ENCODE data around the gene PSMD6. TPM values are rescaled to one million over a fixed set of nuclear protein-coding genes. Genes with fewer than 3 reads are reported as not detected.
A peak's percentile ranks its signal among the peaks of the same experiment; 100 is the strongest.

PSMD6 gene
- total and polyA plus RNA-seq, 10 of the 15 experiments (the other 5 are each of a cell fraction or from before 2014, with no cell fraction given), result 68.7 to 199 (median 106) TPM

DNA sequence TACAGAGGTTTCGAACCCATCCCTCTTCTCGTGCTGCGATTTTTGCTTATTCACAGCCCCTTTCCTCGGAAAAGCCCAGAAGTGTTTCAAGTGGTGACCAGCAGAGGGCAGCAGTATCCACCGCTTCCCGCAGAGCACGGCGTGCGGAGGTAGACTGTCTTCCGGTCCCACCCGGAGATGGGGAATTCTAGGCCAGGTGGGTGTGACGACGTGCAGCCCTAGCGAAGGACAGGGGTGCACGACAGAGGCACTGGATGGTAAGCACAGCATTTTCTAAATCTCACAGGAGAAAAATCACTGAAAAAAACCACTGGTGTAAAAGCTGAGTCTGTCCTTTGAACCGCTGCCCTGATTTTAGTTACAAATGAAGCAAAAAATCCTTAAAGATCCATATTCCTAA, 7.4 kb upstream of the PSMD6 start (continued):
- TF ChIP-seq, protein P1, sequence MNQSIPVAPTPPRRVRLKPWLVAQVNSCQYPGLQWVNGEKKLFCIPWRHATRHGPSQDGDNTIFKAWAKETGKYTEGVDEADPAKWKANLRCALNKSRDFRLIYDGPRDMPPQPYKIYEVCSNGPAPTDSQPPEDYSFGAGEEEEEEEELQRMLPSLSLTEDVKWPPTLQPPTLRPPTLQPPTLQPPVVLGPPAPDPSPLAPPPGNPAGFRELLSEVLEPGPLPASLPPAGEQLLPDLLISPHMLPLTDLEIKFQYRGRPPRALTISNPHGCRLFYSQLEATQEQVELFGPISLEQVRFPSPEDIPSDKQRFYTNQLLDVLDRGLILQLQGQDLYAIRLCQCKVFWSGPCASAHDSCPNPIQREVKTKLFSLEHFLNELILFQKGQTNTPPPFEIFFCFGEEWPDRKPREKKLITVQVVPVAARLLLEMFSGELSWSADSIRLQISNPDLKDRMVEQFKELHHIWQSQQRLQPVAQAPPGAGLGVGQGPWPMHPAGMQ (IDR thresholded peaks at IDR 0.05; ENCODE audit: borderline replicate concordance), result no peak
- 0 out of 3 replicates have a peak, but pooled peaks of 1 of the 2 experiments have one; percentile 11 for TF ChIP-seq EGR1 (IDR thresholded peaks at IDR 0.05; ENCODE audit: borderline replicate concordance in 1 of 2, low read depth in 2 of 2, low read length in 2 of 2)
- TF ChIP-seq IKZF2 (IDR thresholded peaks at IDR 0.05), result peak; percentile 52; a peak in 2 of 4 replicates
- TF ChIP-seq MLLT1 (IDR thresholded peaks at IDR 0.05), result peak; percentile 43; the same call in 1 of the 2 replicates

- H4K20me1 ChIP-seq (ENCODE audit: control insufficient read depth, insufficient read depth), result no peaks in the 10 kb centered on the region
- CTCF ChIA-PET, result interaction anchor here (1.2 to 6.3 kb wide), 10 partner anchors 11 to 678 kb away, joined by 3 to 99 read pairs (median 10); partner anchors contain the start of gene PRICKLE2
- POLR2A ChIA-PET, result no interaction called here
- H3K27ac ChIP-seq (ENCODE audit: control insufficient read depth, insufficient read depth), result no peak overlapping the region
- no peak overlapping the region for H3K4me2 ChIP-seq (ENCODE audit: control insufficient read depth, insufficient read depth)
- SMC1A ChIA-PET (ENCODE audit: uncharacterized antibody, unreplicated experiment), result interaction anchor here (1.0 to 7.3 kb wide), 5 partner anchors 195 to 455 kb away, joined by 4 to 98 read pairs (median 21); partner anchors contain the start of gene PRICKLE2
- no peak overlapping the region for H3K9ac ChIP-seq (ENCODE audit: control insufficient read depth, insufficient read depth, low read length)
- in situ Hi-C loops (cut with MboI), result loop anchor here (5.0 kb wide), 1 partner anchor 368 kb away; no protein-coding TSS in a partner anchor
- RAD21 ChIA-PET (ENCODE audit: unreplicated experiment), result interaction anchor here (0.7 to 3.1 kb wide), 4 partner anchors 195 to 455 kb away, joined by 3 to 47 read pairs (median 18); partner anchors contain the start of gene PRICKLE2
- no peak for DNase-seq (ENCODE audit: low read depth, low spot score)
- no peak for FAIRE-seq
- intact Hi-C loops (cut with micrococcal nuclease; ENCODE audit: unreplicated experiment), result no loop called here
- 75% methylated on average over 4 of the region's 4 CpGs for WGBS (ENCODE audit: insufficient coverage, insufficient replicate concordance, low lambda C conversion rate, missing lambda C conversion rate)
- H3K4me1 ChIP-seq (ENCODE audit: control insufficient read depth, insufficient read depth, low read length), result no peaks in the 10 kb centered on the region; the same call in 1 of the 2 replicates
- H3K79me2 ChIP-seq (ENCODE audit: control insufficient read depth, insufficient read depth, low read length), result no peaks in the 10 kb centered on the region
- no peaks in the 10 kb centered on the region; the same call in 2 of the 3 replicates for H3K9me3 ChIP-seq (replicated peaks; ENCODE audit: control insufficient read depth, insufficient read depth, low read length)
- no peak overlapping the region for H3K4me3 ChIP-seq
- no peaks in the 10 kb centered on the region for H3K27me3 ChIP-seq (replicated peaks in 1 of 2; ENCODE audit: control insufficient read depth in 2 of 2, insufficient read depth in 2 of 2, low read length in 1 of 2)
- no peak overlapping the region for H2AFZ ChIP-seq (ENCODE audit: control insufficient read depth, low read depth, low read length)
- BruUV-seq (replicated peaks), result no TSS peak
- ATAC-seq, result no peak
- H3K36me3 ChIP-seq (ENCODE audit: control insufficient read depth in 2 of 2, insufficient read depth in 2 of 2, low read length in 1 of 2), result no peaks in the 10 kb centered on the region
- no peak for TF ChIP-seq HDAC6 (IDR thresholded peaks at IDR 0.05; ENCODE audit: unreplicated experiment)
- TF ChIP-seq ASH2L (IDR thresholded peaks at IDR 0.05; ENCODE audit: borderline replicate concordance, low read depth), result no peak
- no peak for TF ChIP-seq TCF3 (IDR thresholded peaks at IDR 0.05; ENCODE audit: borderline replicate concordance, insufficient read depth, low read depth, low read length)
- TF ChIP-seq ZNF24 (IDR thresholded peaks at IDR 0.05), result no peak
- TF ChIP-seq CHD4 (IDR thresholded peaks at IDR 0.05), result no peak
- no peak for TF ChIP-seq SMAD5 (IDR thresholded peaks at IDR 0.05; ENCODE audit: low read depth)
- no peak for TF ChIP-seq MEF2B (IDR thresholded peaks at IDR 0.05; ENCODE audit: partially characterized antibody, poor library complexity, severe bottlenecking)
- TF ChIP-seq, protein P2, sequence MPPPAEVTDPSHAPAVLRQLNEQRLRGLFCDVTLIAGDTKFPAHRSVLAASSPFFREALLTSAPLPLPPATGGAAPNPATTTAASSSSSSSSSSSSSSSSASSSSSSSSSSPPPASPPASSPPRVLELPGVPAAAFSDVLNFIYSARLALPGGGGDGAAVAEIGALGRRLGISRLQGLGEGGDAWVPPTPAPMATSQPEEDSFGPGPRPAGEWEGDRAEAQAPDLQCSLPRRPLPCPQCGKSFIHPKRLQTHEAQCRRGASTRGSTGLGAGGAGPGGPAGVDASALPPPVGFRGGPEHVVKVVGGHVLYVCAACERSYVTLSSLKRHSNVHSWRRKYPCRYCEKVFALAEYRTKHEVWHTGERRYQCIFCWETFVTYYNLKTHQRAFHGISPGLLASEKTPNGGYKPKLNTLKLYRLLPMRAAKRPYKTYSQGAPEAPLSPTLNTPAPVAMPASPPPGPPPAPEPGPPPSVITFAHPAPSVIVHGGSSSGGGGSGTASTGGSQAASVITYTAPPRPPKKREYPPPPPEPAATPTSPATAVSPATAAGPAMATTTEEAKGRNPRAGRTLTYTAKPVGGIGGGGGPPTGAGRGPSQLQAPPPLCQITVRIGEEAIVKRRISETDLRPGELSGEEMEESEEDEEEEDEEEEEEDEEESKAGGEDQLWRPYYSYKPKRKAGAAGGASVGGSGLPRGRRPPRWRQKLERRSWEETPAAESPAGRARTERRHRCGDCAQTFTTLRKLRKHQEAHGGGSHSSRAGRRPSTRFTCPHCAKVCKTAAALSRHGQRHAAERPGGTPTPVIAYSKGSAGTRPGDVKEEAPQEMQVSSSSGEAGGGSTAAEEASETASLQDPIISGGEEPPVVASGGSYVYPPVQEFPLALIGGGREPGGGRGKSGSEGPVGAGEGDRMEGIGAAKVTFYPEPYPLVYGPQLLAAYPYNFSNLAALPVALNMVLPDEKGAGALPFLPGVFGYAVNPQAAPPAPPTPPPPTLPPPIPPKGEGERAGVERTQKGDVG (CRISPR knock-in tag; IDR thresholded peaks at IDR 0.05), result no peak
- no peak for TF ChIP-seq SUPT20H (IDR thresholded peaks at IDR 0.05; ENCODE audit: borderline replicate concordance, control insufficient read depth, low read depth, low read length)
- TF ChIP-seq RELA (IDR thresholded peaks at IDR 0.05; ENCODE audit: borderline replicate concordance, partially characterized antibody), result no peak
- TF ChIP-seq CHD2 (IDR thresholded peaks at IDR 0.05; ENCODE audit: borderline replicate concordance, low read depth, low read length), result no peak
- TF ChIP-seq STAT1 (conservative IDR thresholded peaks at IDR 0.05), result no peak
- no peak for TF ChIP-seq PAX5 (IDR thresholded peaks at IDR 0.05; ENCODE audit: borderline replicate concordance, low read depth, low read length)
Observed at GRCh38 chr3:64029287-64029686, 6.0 kb upstream of the PSMD6 start.
